ENCODE measurements around the gene DSCAM. TPM values are rescaled to one million over a fixed set of nuclear protein-coding genes. Genes with fewer than 3 reads are reported as not detected.

Gene DSCAM
- total and polyA plus RNA-seq, 10 of the 15 experiments (the other 5 are each of a cell fraction or from before 2014, with no cell fraction given): not detected

DNA sequence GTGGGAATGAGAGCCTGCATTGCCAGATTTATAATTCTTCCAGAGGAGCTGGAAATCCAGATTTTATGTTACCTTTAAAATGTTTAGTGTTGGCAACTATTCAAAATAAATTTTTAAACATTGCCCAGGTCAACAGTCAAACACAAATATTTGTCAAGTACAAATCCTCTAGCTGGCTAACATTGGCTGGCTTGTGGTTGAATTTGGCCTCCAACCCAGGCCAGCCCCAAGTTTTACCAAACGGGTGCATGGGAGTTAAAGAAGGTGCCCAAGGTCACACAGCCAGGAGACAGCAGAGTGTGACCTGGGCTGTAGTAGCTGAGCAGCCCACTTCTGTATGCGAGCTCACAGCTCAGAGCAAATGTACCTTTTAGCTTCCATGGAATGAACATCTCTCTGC, 240.6 kb downstream of the DSCAM start (continued):
- TF ChIP-seq TAF1 (IDR thresholded peaks at IDR 0.05; ENCODE audit: borderline replicate concordance, low read depth, low read length) (no peak), ATF7 (IDR thresholded peaks at IDR 0.05; ENCODE audit: low read depth) (no peak), YY1 (IDR thresholded peaks at IDR 0.05; ENCODE audit: low read depth, low read length) (no peak), KAT2A (conservative IDR thresholded peaks at IDR 0.05; ENCODE audit: control insufficient read depth, low read depth, low read length) (no peak), MEF2A (IDR thresholded peaks at IDR 0.05; ENCODE audit: insufficient read depth, low read depth, low read length) (no peak), ZZZ3 (IDR thresholded peaks at IDR 0.05; ENCODE audit: control insufficient read depth, insufficient read length, low read depth) (no peak), NKRF (conservative IDR thresholded peaks at IDR 0.05) (no peak), NBN (IDR thresholded peaks at IDR 0.05) (no peak)

DNA sequence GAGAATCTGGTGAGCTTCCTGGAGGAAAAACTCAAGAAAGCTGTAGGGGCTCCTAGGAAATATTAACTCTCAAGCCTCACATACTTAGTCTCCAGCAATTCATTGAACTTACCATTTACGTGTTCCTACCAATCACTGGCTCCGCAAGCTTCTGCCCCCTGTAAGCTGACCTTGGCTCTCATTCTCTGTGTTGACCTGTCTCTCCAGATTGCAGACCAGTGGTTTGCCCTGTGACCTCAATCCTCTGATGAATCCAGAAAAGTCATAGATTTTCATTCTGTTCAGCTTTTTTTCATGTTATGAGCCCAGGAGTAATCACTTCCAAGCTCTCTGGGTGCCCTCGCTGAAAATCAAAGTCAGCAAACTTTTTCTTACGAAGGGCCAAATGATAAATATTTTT, 241.9 kb downstream of the DSCAM start:
- ChIA-PET CTCF (no interaction called here), POLR2A (no interaction called here), SMC1A (ENCODE audit: uncharacterized antibody, unreplicated experiment) (no interaction called here), RAD21 (ENCODE audit: unreplicated experiment) (no interaction called here)
- no peaks in the 10 kb centered on the region; the same call in 2 of the 3 replicates for H3K9me3 ChIP-seq (replicated peaks; ENCODE audit: control insufficient read depth, insufficient read depth, low read length)
- in situ Hi-C loops (cut with MboI): no loop called here
- BruUV-seq (replicated peaks): no TSS peak
- no peak overlapping the region for H2AFZ ChIP-seq (ENCODE audit: control insufficient read depth, low read depth, low read length)
- H3K4me3 ChIP-seq: no peak overlapping the region
- H3K27ac ChIP-seq (ENCODE audit: control insufficient read depth, insufficient read depth): no peak overlapping the region
- 39% methylated on average over 4 of the region's 4 CpGs for WGBS (ENCODE audit: insufficient coverage, insufficient replicate concordance, low lambda C conversion rate, missing lambda C conversion rate)
- no peaks in the 10 kb centered on the region for H4K20me1 ChIP-seq (ENCODE audit: control insufficient read depth, insufficient read depth)
- no peaks in the 10 kb centered on the region for H3K36me3 ChIP-seq (ENCODE audit: control insufficient read depth in 2 of 2, insufficient read depth in 2 of 2, low read length in 1 of 2)
- DNase-seq (ENCODE audit: low read depth, low spot score): no peak
- H3K79me2 ChIP-seq (ENCODE audit: control insufficient read depth, insufficient read depth, low read length): no peaks in the 10 kb centered on the region
- H3K9ac ChIP-seq (ENCODE audit: control insufficient read depth, insufficient read depth, low read length): no peak overlapping the region
- intact Hi-C loops (cut with micrococcal nuclease; ENCODE audit: unreplicated experiment): no loop called here
- no peaks in the 10 kb centered on the region for H3K4me1 ChIP-seq (ENCODE audit: control insufficient read depth, insufficient read depth, low read length)
- no peak overlapping the region for H3K4me2 ChIP-seq (ENCODE audit: control insufficient read depth, insufficient read depth)
- FAIRE-seq: no peak
- no peak for TF ChIP-seq ZBTB40 (IDR thresholded peaks at IDR 0.05; ENCODE audit: borderline replicate concordance)
- no peak for TF ChIP-seq ZSCAN29 (IDR thresholded peaks at IDR 0.05)
- TF ChIP-seq LARP7 (IDR thresholded peaks at IDR 0.05): no peak
- TF ChIP-seq TCF12 (IDR thresholded peaks at IDR 0.05; ENCODE audit: low read depth, low read length): no peak
- no peak for TF ChIP-seq NR2F1 (conservative IDR thresholded peaks at IDR 0.05)
- no peak for TF ChIP-seq FOXM1 (IDR thresholded peaks at IDR 0.05; ENCODE audit: low read depth, low read length)
- no peak for TF ChIP-seq EED (IDR thresholded peaks at IDR 0.05; ENCODE audit: low read depth)
- TF ChIP-seq WRNIP1 (IDR thresholded peaks at IDR 0.05; ENCODE audit: borderline replicate concordance, low read depth, low read length): no peak
- no peak for TF ChIP-seq KLF5 (IDR thresholded peaks at IDR 0.05; ENCODE audit: partially characterized antibody)
- TF ChIP-seq MEF2A (IDR thresholded peaks at IDR 0.05; ENCODE audit: insufficient read depth, low read depth, low read length): no peak
- TF ChIP-seq IRF3 (IDR thresholded peaks at IDR 0.05): no peak
- no peak for TF ChIP-seq RAD51 (IDR thresholded peaks at IDR 0.05)
- TF ChIP-seq IKZF1 (conservative IDR thresholded peaks at IDR 0.05): no peak
- no peaks in the 10 kb centered on the region for H3K27me3 ChIP-seq (replicated peaks in 1 of 2; ENCODE audit: control insufficient read depth in 2 of 2, insufficient read depth in 2 of 2, low read length in 1 of 2)
- no peak for ATAC-seq

Measured in GM12878 (cell line).